ENCODE data around the gene RABAC1.
A peak's percentile ranks its signal among the peaks of the same experiment; 100 is the strongest.
"Not testable (repeated sequence)": the region's sequence is repeated elsewhere in the genome, so short reads cannot be mapped to it uniquely, and the experiment has no call there.

RABAC1 gene

DNA sequence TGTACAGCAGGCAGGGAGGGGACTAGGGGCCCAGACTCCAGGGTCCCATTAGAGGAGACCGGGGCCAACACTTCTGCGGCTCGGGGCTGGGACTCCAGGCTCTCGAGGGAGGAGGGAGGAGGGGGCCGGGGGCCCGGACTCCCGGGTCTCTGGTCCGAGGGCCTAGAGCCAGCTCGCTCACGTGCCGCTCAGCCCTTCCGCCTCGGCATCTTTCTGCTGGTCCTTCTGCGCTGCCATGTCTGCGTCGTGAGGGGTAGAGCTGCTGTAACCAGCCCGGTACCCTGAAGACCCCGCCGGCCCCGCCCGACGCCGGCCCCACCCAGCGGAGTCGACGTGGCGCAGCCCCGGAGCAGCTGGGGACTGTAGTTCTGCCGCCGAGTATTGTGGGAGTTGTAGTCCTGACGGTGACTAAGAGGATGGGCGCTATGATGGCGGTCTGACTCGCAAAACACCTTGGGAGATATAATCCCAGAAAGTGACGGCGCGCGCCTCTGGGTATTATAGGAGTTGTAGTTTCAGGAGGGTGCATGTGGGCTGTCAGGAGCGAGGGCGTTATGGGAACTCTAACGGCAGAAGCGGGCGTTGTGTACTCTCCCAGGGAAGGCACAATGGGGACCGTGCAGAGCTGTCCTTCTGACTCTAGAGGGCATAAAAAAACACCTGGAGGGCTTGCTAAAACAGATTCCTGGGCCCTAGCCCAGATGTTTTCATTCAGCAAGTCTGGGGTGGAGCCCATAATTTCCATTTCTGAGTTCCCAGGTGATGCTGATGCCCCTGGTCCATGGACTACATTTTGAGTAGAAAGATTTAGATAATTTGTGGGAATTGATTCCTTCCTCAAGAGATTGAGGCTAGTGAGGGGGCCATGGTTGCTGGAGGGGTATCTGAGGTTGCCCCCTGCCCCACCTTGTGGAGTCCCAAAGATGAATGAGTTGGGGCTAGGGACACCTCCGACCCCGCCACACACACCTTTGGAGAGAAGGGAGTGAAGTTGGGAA, at the start of gene RABAC1:
Gene RABAC1, minus strand, starts transcription at position 266 of the 998 bp plus-strand sequence. Its CDS starts 29 bp downstream, at position 237.
- DNase-seq, result peak; percentile 91

GRCh38 chr19:42006569-42006968, 47.4 kb upstream of the RABAC1 start:
- no peak for DNase-seq

GRCh38 chr19:42005504-42005903, 46.4 kb upstream of the RABAC1 start:
- no peak for DNase-seq

DNA sequence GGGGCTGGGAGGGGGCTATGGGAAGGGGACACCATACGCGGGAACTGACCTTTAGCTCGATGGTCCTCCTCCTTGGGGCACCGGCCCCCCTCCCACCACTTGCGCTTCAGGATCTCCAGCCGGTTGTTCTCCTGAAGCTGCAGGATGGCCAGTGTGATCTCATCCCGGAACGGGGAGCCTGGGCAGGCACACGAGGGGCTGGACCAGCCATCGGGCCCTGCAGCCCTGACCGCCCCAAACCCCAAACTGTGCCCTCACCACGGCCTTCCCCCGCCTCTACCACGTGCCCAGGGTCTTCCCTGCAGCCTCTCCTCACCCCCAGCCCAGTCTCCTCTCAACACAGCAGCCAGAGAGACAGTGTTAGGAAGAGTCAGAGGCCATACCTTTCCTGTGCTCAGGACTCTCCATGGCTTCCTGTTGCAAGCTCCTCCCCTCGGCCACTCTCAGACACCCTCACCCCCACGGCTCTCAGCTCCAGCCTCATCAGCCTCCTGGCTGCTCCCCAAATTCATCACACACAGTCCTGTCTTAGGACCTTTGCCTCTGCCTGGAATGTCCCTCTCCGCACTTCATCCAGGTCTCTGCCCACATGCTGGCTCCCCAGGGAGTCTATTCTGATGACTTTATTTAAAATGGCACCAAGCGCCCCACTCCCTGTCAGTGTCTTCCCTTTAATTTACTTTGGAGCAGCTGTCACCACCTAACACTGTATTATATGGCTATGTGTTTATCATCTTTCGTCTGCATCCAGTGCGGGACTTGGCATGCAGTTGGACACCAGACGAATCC, 44.6 kb upstream of the RABAC1 start:
- no peak for DNase-seq

DNA sequence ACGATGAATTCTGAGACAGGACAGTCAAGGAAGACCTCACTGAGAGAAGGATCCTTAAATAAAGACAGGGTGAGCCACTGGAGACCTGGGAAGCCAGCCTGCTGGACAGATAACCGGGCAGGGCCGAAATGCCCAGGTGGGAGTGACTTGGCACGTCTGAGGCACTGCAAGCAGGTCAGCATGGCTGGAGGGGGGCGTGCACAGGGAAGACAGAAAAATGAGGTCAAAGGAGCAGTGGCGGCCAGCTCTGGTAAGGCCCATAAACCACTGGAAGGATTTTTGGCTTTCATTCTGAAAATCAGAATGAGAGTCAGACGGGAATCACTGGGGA, 40.7 kb upstream of the RABAC1 start:
- no peak for DNase-seq

DNA sequence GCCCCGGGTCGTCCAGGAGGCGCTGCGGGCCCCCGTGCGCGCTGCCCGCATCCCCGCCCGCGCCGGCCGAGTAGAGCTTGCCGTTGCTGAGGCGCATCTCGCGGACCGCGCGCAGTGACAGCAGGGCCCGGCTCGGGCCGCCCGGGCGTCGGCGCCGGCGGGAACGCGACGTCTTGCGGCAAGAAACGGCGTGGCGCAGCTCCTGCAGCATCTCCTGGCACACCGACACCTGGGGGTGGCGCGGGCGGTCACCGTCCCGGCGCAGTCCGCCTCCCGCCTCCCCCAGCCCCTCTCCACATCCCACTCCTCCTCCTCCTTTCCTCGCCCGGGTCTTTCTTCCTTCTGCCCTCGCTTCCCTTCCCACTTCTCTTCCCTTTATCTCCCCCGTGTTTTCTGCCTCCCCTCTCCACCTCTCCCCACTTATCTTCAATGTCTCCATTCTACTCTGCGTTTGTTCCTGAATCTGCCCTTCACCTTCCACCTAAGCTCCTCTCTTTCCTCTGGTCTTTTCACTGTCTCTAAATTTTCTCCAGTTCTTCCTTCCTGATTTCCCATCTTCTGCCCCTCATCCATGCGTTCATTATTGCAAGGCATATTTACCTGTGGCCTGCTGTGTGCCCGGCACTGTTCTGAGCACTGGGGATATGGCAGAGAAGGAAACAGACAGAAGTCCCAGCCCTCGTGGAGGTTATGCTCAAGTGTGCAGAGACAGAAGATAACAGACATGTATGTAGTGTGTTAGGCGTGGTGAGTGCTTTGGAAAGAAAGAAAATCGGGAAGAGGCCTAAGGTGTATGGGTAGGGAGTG, 40.2 kb upstream of the RABAC1 start:
- DNase-seq, result no peak

DNA sequence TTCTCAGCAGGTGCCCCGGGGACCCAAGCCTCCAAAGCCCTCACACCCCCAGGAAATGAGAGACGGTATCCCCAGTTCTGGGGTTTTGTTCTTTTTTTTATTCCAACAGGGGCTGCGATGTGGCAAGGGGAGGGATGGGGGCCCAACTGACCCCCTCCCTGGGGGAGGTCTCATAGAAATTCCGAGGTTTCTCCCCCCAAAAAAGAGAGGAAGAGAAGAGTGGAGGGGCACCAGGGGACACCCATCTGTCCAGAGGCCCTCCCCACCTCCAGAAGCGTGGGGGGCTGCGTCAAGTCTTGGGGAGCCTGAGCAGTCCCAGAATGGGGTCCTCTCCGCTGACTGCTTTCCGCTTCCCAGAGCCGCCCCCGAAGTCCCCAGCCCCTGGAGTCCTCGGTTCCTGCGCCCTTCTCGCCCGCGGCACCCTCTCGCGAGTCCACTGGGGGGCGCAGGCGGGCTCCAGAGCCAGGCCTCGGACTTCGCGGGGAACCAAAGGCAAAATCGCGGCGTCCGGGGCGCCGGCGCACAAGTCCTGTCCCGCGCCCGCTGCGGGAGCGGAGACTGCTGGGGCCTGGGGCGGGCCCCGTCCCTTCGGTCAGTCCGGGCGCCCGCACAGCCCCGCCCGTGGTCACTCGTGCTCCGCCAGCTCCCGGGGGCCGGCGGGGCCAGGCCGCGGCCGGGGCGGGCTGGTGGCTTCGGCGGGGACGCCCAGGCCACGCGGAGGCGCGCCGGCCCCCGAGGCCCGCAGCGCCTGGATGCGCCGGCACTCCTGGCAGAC, 39.3 kb upstream of the RABAC1 start:
- DNase-seq, result peak; percentile 23

- no peak for DNase-seq
Measured at GRCh38 chr19:41997851-41998229, 38.7 kb upstream of the RABAC1 start.

DNA sequence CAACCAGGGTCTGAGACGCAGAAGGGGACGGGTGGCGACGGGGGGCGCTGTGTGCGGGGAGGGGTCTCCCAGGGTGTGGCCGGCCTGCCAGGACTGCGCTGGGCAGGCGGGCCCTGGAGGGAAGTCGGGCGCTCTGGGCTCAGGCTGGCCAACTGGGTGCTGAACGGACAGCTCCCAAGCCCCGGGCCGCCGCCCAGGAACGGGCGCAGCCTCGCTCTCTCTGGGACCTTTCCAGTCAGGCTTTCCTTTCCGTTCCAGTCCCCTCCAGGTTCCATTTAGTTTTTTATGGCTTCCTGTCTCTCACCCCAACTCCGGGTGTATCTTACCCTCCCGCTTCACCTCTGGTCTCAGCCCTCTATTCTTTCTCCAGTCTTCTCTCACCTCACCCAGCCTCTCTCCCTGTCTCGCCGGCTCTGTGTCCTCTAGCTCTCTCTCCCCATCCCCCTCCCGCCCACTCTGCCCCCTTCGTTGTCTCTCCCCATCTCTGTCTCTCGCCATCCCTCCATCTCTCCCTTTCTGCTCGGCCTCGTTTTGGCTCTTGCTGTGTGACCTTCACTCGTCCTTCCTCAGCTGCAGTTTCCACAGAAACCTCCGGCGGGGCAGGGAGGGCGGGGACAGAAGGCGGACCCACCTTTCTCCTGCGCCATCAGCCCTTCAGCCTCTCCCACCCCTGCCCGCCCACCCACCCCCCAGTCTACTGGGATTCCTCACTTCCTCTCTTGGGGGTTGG, 38.2 kb upstream of the RABAC1 start:
- DNase-seq, result peak; percentile 23

GRCh38 chr19:41995959-41996797, 37.1 kb upstream of the RABAC1 start:
- no peak for DNase-seq

DNA sequence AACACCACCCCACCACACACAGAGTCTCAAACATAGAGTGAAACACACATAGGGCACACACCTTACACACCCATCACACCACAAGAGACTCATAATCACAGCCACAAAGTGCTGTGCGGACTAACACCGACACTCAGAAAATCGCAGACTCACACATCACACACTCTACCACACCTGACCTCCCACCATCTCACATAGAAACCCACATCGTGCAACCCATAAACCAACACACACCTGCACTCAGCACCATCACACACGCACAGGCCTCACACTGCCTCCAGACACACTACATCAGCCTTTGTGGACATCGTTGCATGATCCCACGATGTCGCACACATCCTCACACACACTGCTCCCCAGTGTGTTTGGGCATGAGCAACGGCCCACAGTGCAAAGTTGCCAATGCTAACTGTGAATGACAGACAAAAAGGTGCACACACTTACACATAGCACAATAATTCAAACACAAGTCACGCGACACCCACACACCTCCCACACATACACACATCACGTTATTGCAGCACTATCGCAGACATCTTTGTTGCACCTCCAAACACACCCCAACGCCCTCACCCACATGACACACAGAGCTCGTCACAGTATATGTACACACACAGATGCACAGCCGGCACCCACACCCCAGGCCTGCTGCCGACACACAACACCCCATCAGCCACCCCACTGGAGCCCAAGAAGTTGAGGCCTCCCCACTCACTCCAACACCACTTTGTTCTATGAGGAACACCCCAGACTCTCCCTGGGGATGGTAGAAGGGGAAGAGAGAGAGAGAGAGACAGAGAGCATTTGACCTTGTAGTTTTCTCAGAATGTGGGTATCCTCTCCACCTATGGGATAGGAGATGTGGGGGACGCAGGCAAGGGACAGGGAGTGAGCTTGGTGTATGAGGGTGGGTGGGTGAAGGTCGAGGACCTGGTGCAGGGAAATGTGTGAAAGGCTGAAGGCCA, 36.2 kb upstream of the RABAC1 start:
- no peak for DNase-seq

DNA sequence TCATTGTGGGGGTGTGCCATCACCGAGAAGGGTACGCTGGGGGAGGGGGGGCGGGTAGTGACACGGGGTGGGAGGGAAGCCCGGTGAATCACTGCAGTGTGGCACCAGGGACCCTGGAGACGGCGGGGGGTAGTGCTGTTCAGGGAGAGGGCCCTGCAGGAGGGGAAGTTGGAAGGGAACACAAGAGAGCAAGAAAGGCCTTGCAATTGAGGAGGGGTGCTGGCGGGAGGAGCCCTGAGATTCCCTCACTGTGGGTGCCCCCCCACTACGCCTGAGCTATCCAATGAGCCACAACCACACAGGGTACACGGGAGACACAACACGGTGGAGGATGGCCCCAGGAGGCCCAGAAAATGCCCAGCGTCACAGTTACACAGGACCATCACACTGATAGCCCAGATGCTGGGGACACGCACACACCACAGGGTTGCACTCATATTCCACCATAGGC, 35.4 kb upstream of the RABAC1 start:
- no peak for DNase-seq

DNA sequence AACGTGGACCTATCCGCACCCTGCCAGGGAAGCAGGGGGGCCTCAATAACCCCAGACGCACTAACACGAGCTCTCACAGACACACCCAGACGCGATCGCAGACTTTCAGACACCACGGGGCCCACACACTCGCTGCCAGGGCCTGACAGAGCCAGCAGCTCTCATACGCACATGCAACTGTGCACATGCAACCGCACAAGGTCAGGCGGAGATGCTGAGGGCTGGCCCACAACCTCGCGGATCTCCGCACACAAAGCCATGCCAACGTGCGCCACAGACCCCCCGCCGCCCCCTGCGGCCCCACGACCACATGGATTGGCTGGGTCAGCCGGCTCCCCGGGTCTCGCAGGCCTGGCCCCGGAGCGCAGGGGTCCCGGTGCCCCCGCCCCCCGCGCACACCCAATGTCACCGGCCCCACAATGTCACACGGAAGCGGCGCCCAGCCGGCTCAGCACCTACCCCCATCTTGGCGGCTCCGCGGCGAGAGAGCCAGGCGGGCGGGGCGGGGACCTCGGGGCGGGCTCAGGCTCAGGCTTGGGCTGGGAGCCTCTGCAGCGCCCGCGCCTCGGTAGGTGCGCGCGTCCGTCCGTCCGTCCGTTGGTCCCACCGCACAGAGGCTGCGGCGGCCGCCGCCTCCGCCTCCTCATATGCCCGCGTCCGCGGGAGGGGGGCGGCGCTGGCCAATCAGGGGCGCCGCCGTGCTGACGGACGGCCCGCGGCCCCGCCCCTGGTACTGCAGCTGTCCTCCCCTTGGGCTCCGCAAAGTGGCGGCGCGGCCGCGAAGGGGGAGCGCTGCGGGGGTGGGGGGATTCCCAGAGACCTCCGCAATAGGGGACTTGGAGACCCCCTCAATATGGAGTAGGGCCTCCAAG, 34.7 kb upstream of the RABAC1 start, which contains the start of gene ATP1A3:
Gene ATP1A3, minus strand, starts transcription at position 619 of the 872 bp plus-strand sequence. Its CDS starts 154 bp downstream, at position 465.
- peak; percentile 66 for DNase-seq

DNA sequence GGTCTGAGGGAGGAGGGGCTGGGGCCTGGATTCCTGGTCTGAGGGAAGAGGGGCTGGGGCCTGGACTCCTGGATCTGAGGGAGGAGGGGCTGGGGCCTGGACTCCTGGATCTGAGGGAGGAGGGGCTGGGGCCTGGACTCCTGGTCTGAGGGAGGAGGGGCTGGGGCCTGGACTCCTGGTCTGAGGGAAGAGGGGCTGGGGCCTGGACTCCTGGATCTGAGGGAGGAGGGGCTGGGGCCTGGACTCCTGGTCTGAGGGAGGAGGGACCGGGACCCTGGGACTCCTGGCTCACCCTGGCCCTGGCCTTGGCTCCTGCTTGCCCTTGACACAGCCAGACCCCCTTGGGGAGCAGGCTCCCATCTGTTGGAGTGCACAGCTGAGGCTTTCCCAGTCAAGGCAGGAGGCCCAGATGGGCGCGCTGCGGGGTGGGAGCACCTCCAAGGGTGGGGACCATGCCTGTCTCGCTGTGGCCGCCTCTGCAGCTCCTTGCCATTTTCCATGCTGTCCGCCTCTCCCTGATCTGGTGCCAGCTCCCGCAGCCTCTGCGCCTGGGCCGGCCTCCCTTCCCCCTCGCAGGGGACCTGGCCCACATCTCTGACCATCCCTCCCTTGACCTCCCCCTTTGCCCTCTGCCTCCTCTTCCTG, 32.9 kb upstream of the RABAC1 start:
- not testable (repeated sequence) for DNase-seq

GRCh38 chr19:41991025-41991424, 31.9 kb upstream of the RABAC1 start:
- DNase-seq, result no peak

DNA sequence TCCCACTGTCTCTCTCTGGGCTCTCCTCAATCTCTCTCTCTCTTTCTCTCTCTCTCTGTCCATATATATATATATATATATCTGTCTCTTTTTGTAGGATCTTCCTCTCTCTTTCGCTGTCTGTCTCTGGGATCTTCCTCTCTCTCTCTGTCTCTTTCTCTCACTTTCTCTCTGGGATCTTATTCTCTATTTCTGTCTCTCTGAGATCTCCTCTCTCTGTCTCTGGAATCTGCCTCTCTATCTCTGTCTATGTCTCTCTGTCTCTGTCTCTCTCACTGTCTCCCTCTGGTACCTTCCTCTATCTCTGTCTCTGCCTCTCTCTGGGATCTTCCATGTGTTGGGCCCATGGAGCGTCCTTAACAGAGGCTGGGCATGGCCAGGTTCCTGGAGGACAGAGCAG, 31.5 kb upstream of the RABAC1 start:
- no peak for DNase-seq

- no peak for DNase-seq
Measured at GRCh38 chr19:41990028-41990427, 30.9 kb upstream of the RABAC1 start.

- no peak for DNase-seq
Measured at GRCh38 chr19:41988947-41989346, 29.8 kb upstream of the RABAC1 start.

Measured in CD4-positive, alpha-beta T cell treated with Interleukin-17A for 1 hour (primary cell).